Transverse colon (tissue), 4 donors: ENCODE results near the gene KAT2A. TPM values are rescaled to one million over a fixed set of nuclear protein-coding genes. Genes with fewer than 3 reads are reported as not detected.

Experiments
- DNase-seq: peaks from one replicate; pipeline ENCODE4 v3.0.0-alpha.2; 2019
- H3K27ac ChIP-seq, 4 donors: fragments of 200-600 bp; sonication (generic); 2 replicates each; pipeline ENCODE4 v1.5.1; 2016 to 2018; ENCODE audit warnings: inconsistent platforms in 4 of 4
- H3K27me3 ChIP-seq: fragments of 200-600 bp; sonication (generic); 2 replicates; pipeline ENCODE4 v1.5.1; 2017; ENCODE audit warnings: inconsistent platforms
- H3K36me3 ChIP-seq, 4 donors: fragments of 200-600 bp; sonication (generic); 2 replicates each; pipeline ENCODE4 v1.5.1; 2017 to 2019; ENCODE audit warnings: inconsistent platforms in 4 of 4
- H3K4me1 ChIP-seq, 4 donors: fragments of 200-600 bp; sonication (generic); 2 replicates each; pipeline ENCODE4 v1.5.1; 2017 to 2020; ENCODE audit warnings: inconsistent platforms in 4 of 4
- H3K4me3 ChIP-seq, 4 donors: fragments of 200-600 bp; sonication (generic); 1 replicate in 1 of 4; 2 replicates in 3 of 4; pipeline versions ENCODE4 v1.5.1 to v1.6.1; 2017 to 2019; ENCODE audit warnings: inconsistent platforms in 4 of 4
- H3K9me3 ChIP-seq, 2 donors: fragments of 200-600 bp; sonication (generic); 2 replicates each; pipeline ENCODE4 v1.5.1; 2017 to 2019; ENCODE audit warnings: inconsistent platforms in 2 of 2
- CTCF ChIP-seq, 5 experiments: fragments of 200-600 bp in 3 of 5; fragments of 450-650 bp in 2 of 5; sonication (generic) in 3 of 5; IDR thresholded peaks; 1 replicate in 2 of 5; 2 replicates in 3 of 5; pipeline ENCODE4 v1.5.1; 2016 to 2017; ENCODE audit warnings: antibody characterized with exemption in 5 of 5, inconsistent platforms in 3 of 5, mild to moderate bottlenecking in 2 of 5, moderate library complexity in 1 of 5
- EP300 ChIP-seq: sonication (generic); formaldehyde crosslinking; IDR thresholded peaks from one replicate; pipeline ENCODE4 v1.6.1; 2017; ENCODE audit warnings: antibody characterized with exemption, low read depth
- POLR2A ChIP-seq: fragments of 450-650 bp; IDR thresholded peaks from one replicate; pipeline ENCODE4 v1.6.1; 2016; ENCODE audit warnings: antibody characterized with exemption, mild to moderate bottlenecking, moderate library complexity
- POLR2AphosphoS5 ChIP-seq, 3 donors: sonication (generic); formaldehyde crosslinking; IDR thresholded peaks; one replicate each; pipeline ENCODE4 v1.6.1; 2016; ENCODE audit warnings: antibody characterized with exemption in 3 of 3
- WGBS, 2 donors: methylation state at CpG; one replicate each; pipeline ENCODE4 v1.1.5; 2018; ENCODE audit warnings: low coverage in 1 of 2; 5-methylcytosine and 5-hydroxymethylcytosine counted together
- in situ Hi-C, 4 donors: fragments of 200-750 bp; cut with MboI; loops; one replicate each; pipeline versions ENCODE4 v1.15.0 to v1.15.1; 2017; ENCODE audit warnings: low sequenced_read_pairs in 3 of 4, low pct_ligation_motif_present in 1 of 4, low pct_unique_long_range_greater_than_20kb in 1 of 4
- intact Hi-C: fragments of 100-400 bp; cut with DNase I; formaldehyde crosslinking; loops from one replicate; pipeline ENCODE4 v1.15.1; 2023; ENCODE audit warnings: low total_unique reads
- total RNA-seq, 4 donors: library from RNA; depleted of rRNA; stranded (reverse); fragments of >200 nt; gene quantifications; one replicate each; pipeline ENCODE4 v1.1.0, GENCODE V29; 2016

KAT2A gene
- total RNA-seq, 4 donors from 2014 or later = 16.9 to 154 (median 48.9) TPM

GRCh38 chr17:42094375-42095069 is 26.6 kb downstream of the KAT2A start:
- no peak for DNase-seq
- peaks cover 34% of the 10 kb centered on the region for H3K27me3 ChIP-seq
- H3K36me3 ChIP-seq = no peaks in the 10 kb centered on the region
- no peak overlapping the region for H3K27ac ChIP-seq
- TF ChIP-seq POLR2AphosphoS5 (IDR thresholded peaks at IDR 0.05) (no peak), POLR2A (no peak), CTCF (IDR thresholded peaks at IDR 0.05) (no peak), EP300 (no peak)
- no peak overlapping the region for H3K4me3 ChIP-seq
- 84 to 93% methylated on average over 2 to 12 of the region's 12 CpGs for WGBS, 2 donors
- in situ Hi-C loops (loop anchor here in 1 of 4 donors (25.0 kb wide), 1 partner anchor 357 kb away; the partner anchor contains the start of gene HAP1), intact Hi-C loops (loop anchor here (5.0 kb wide), 2 partner anchors 67 to 1732 kb away; partner anchors contain the start of gene GJD3)
- H3K4me1 ChIP-seq = peaks cover 0 to 9% (median 8%) of the 10 kb centered on the region in 4 donors
- H3K9me3 ChIP-seq = no peaks in the 10 kb centered on the region

- Histone ChIP-seq H3K4me1 (peaks cover 0 to 3% (median 2%) of the 10 kb centered on the region in 4 donors), H3K4me3 (no peak overlapping the region), H3K27ac (no peak overlapping the region), H3K36me3 (no peaks in the 10 kb centered on the region), H3K9me3 (no peaks in the 10 kb centered on the region), H3K27me3 (peaks cover 41% of the 10 kb centered on the region)
- in situ Hi-C loops = loop anchor here in 1 of 4 donors (25.0 kb wide), 1 partner anchor 356 kb away; the partner anchor contains the start of gene HAP1
- no peak for DNase-seq
- TF ChIP-seq POLR2A = no peak
- TF ChIP-seq EP300 = no peak
- intact Hi-C loops = loop anchor here (5.0 kb wide), 1 partner anchor 1731 kb away; the partner anchor contains the start of gene GJD3
- WGBS, 2 donors = 54 to 63% methylated on average over 3 to 6 of the region's 6 CpGs
Measured at GRCh38 chr17:42092939-42093338, 28.2 kb downstream of the KAT2A start.

- intact Hi-C loops (loop anchor here (5.0 kb wide), 1 partner anchor 1729 kb away; the partner anchor contains the start of gene GJD3), in situ Hi-C loops (loop anchor here in 1 of 4 donors (25.0 kb wide), 1 partner anchor 354 kb away; the partner anchor contains the start of gene HAP1)
- no peak for DNase-seq
- TF ChIP-seq POLR2AphosphoS5 (IDR thresholded peaks at IDR 0.05) (no peak), CTCF (IDR thresholded peaks at IDR 0.05) (no peak), POLR2A (no peak)
- H3K27ac ChIP-seq = no peak overlapping the region
- no peaks in the 10 kb centered on the region for H3K4me1 ChIP-seq
- H3K4me3 ChIP-seq = no peak overlapping the region
- no peaks in the 10 kb centered on the region for H3K9me3 ChIP-seq
- WGBS, 2 donors = 83 to 87% methylated on average over 1 to 8 of the region's 8 CpGs
- H3K36me3 ChIP-seq = no peaks in the 10 kb centered on the region
- H3K27me3 ChIP-seq = peaks cover 33% of the 10 kb centered on the region
Measured at GRCh38 chr17:42090964-42091790, 30.0 kb downstream of the KAT2A start.

- Histone ChIP-seq H3K27ac (no peak overlapping the region), H3K9me3 (no peaks in the 10 kb centered on the region), H3K36me3 (no peaks in the 10 kb centered on the region), H3K4me1 (no peaks in the 10 kb centered on the region), H3K4me3 (no peak overlapping the region), H3K27me3 (peaks cover 27% of the 10 kb centered on the region)
- intact Hi-C loops (no loop called here), in situ Hi-C loops (loop anchor here in 1 of 4 donors (25.0 kb wide), 1 partner anchor 351 kb away; the partner anchor contains the start of gene HAP1)
- WGBS, 2 donors = 83% methylated on average over 8 of the region's 8 CpGs; no CpG with 5 or more reads in 1 of the 2 donors
- TF ChIP-seq POLR2AphosphoS5 (IDR thresholded peaks at IDR 0.05) (no peak), POLR2A (no peak), EP300 (no peak), CTCF (IDR thresholded peaks at IDR 0.05) (no peak)
- DNase-seq = no peak
Measured at GRCh38 chr17:42088736-42089135, 32.4 kb downstream of the KAT2A start.
